ENCODE results near the gene GARIN5B.

- TF ChIP-seq POLR2A (IDR thresholded peaks at IDR 0.05; ENCODE audit: low read depth, low read length) (no peak), POLR2AphosphoS5 (IDR thresholded peaks at IDR 0.05; ENCODE audit: low read depth, low read length) (peak; percentile 32; the same call in 1 of the 2 replicates), TAF1 (IDR thresholded peaks at IDR 0.05; ENCODE audit: borderline replicate concordance, low read depth, low read length) (no peak)
Observed at GRCh38 chr19:55405638-55406037, 42.6 kb upstream of the GARIN5B start.

All from GM12892 (cell line).